ENCODE data around the gene NHP2.
"Not testable (repeated sequence)": the region's sequence is repeated elsewhere in the genome, so short reads cannot be mapped to it uniquely, and the experiment has no call there.

NHP2 gene

GRCh38 chr5:178130576-178131445 is 22.9 kb downstream of the NHP2 start, which contains the start of gene RMND5B:
Gene RMND5B, plus strand, starts transcription at chr5:178131014. Its CDS starts 7,106 bp downstream, at chr5:178138120.
- DNase-seq: peak; percentile 58

GRCh38 chr5:178130234-178130575 is 23.5 kb downstream of the NHP2 start:
- DNase-seq: not testable (repeated sequence)

DNA sequence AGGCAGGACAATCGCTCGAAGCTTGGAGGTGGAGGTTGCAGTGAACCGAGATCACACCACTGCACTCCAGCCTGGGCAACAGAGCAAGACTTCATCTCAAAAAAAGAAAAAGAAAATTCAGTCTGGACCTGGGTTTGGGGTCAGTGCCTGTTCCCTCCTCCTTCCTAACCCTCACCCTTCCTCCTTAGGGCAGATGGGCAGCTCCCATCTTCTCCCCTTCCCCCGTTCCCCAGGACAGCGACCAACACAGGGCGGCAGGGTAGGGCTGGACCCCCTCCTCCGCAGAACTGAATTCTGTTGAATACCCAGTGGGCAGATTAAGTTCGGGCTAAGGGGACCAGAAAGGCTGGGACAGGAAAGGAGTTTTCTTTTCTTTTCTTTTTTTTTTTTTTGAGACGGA is 24.4 kb downstream of the NHP2 start:
- no peak for DNase-seq

- DNase-seq: not testable (repeated sequence)
Measured at GRCh38 chr5:178127300-178128009, 26.2 kb downstream of the NHP2 start.

- no peak for DNase-seq
Measured at GRCh38 chr5:178126556-178126955, 27.1 kb downstream of the NHP2 start.

DNA sequence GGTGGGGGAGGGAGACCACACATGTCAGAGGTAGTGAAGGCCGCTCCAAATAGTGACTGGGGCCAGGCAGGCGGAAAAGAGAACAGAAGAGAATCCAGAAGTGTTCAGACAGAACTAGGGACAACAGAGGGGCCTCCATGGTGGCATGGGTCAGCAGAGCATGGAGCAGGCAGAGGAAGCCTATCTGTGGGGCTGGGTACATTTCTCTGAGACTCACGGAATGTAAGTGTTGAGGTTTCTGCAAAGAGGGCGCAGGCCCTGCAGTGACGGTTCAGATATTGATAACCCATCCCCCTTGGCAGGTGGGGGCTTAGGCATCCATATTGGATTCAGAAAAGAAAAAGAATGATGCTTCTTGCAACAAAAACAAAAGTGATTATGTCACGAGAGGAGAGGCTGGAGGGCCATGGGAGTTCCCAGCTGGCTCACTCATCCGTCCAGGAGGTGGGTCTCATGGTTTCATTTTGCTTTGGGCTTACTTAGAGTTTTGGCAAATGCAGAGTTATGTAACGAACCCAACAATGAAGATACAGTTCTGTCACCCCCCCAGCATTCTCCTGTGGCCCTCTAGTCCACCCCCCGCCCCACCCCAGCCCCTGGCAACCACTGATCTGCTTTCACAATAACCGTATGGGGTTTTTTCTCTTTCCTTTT is 28.3 kb downstream of the NHP2 start:
- no peak for DNase-seq

GRCh38 chr5:178123966-178124925 is 29.4 kb downstream of the NHP2 start:
- DNase-seq: no peak

GRCh38 chr5:178123094-178123965 is 30.4 kb downstream of the NHP2 start:
- no peak for DNase-seq

GRCh38 chr5:178122346-178122745 is 31.3 kb downstream of the NHP2 start:
- DNase-seq: no peak

- no peak for DNase-seq
Measured at GRCh38 chr5:178121391-178122276, 32.1 kb downstream of the NHP2 start.

GRCh38 chr5:178120607-178121357 is 32.9 kb downstream of the NHP2 start:
- peak; percentile 68 for DNase-seq

- DNase-seq: no peak
Measured at GRCh38 chr5:178119915-178120606, 33.6 kb downstream of the NHP2 start.

DNA sequence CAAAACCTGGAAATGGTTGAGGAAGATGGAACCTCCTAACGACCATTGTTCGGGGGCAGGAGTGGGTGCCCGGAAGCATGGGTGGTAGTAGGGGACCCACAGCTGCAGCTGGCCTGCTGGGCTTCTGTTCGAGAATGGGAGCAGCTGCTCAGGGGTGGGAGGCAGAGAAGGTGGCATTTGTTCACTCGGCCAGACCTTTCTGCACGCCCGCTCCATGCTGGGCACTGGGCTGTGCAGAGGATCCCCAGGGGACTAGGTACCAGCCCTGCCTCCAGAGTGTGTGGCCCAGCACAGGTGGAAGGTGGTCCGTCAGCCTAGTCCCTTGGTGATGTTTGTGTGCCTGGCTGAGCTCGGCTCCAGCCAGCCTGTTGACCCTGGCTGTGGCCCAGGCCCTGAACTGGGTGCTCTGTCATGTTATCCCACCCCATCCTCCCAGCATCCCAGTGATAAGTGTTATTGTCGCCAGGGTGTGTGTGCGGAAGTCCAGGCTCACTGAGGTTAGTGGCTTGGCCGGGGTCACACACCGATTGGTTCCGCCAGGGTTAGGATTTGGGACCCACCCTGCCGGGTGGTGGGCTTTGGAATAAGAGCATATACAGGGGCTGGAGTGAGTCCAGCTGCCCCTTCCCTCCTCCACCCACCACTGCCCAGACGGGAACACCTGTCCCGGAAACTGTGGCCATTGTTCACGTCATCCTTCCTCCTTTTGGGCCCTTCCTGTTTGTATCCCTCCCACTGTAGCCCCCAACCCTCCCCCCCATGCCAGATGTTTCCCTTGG is 35.6 kb downstream of the NHP2 start:
- no peak for DNase-seq

GRCh38 chr5:178116143-178116885 is 37.4 kb downstream of the NHP2 start:
- peak; percentile 72 for DNase-seq

DNA sequence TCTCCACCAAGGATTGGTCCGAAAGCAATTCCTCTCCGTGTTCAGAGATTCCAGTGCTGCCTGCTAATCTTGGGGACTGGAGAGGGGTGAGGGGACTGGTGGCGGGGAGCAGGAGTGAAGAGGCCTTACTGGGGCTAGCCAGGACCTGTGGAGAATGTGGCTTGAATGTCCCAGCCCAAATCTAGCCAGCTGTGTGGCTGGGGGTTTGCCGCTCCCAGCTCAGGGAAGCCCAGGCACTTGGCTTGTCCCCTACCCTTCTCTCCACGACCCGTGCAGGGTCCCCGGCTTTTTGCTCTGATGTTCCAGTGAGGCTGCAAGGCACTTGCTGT is 37.9 kb downstream of the NHP2 start:
- no peak for DNase-seq

GRCh38 chr5:178115136-178115813 is 38.4 kb downstream of the NHP2 start:
- DNase-seq: no peak

Measured in effector CD8-positive, alpha-beta T cell (primary cell).